D721Med (cell line): Measurements from ENCODE around the gene CPNE7.

Experiments
- DNase-seq: peaks from one replicate; pipeline ENCODE4 v3.0.0; 2011; ENCODE audit warnings: low spot score; ENCODE audit not compliant: insufficient read length
- FAIRE-seq: peaks from 2 replicates; lab custom pipeline; 2011; peaks lifted over from hg19 to GRCh38; lab: Jason Lieb, UNC
- CTCF ChIP-seq: IDR thresholded peaks from 2 replicates; pipeline ENCODE4 v1.5.1; 2012; ENCODE audit warnings: mild to moderate bottlenecking, control low read depth; ENCODE audit not compliant: insufficient read depth; ENCODE audit errors: missing control alignments

Gene CPNE7

GRCh38 chr16:89536886-89537548 lies 38.5 kb upstream of the CPNE7 start:
- FAIRE-seq (no peak), DNase-seq (no peak)
- TF ChIP-seq CTCF: no peak

GRCh38 chr16:89537549-89537925 lies 38.0 kb upstream of the CPNE7 start:
- no peak for TF ChIP-seq CTCF
- DNase-seq (no peak), FAIRE-seq (no peak)

GRCh38 chr16:89538286-89538685 lies 37.3 kb upstream of the CPNE7 start:
- FAIRE-seq (no peak), DNase-seq (no peak)
- no peak for TF ChIP-seq CTCF

GRCh38 chr16:89540557-89540956 lies 35.0 kb upstream of the CPNE7 start:
- DNase-seq (no peak), FAIRE-seq (no peak)
- TF ChIP-seq CTCF: no peak

- FAIRE-seq (no peak), DNase-seq (no peak)
- no peak for TF ChIP-seq CTCF
Measured at GRCh38 chr16:89541792-89542191, 33.8 kb upstream of the CPNE7 start.

- TF ChIP-seq CTCF: no peak
- no peak for DNase-seq
- no peak for FAIRE-seq
Measured at GRCh38 chr16:89544113-89544512, 31.4 kb upstream of the CPNE7 start.

- no peak for TF ChIP-seq CTCF
- no peak for FAIRE-seq
- no peak for DNase-seq
Measured at GRCh38 chr16:89544713-89545043, 30.9 kb upstream of the CPNE7 start.
